ENCODE measurements around the gene ZDHHC3.

ZDHHC3 gene

GRCh38 chr3:44877333-44877732 lies 98.6 kb downstream of the ZDHHC3 start:
- Histone ChIP-seq H2AFZ (ENCODE audit: low read length) (no peak overlapping the region), H3K36me3 (replicated peaks; ENCODE audit: insufficient read depth, low read length) (no peaks in the 10 kb centered on the region), H3K9ac (ENCODE audit: low read length) (no peak overlapping the region), H3K4me2 (ENCODE audit: low read depth, low read length) (no peak overlapping the region), H4K20me1 (ENCODE audit: insufficient read depth, low read length) (no peaks in the 10 kb centered on the region), H3F3A (ENCODE audit: insufficient read depth, low read length) (no peaks in the 10 kb centered on the region), H3K9me2 (replicated peaks; ENCODE audit: insufficient read depth, low read length) (no peaks in the 10 kb centered on the region), H3K4me3 (ENCODE audit: low read length) (no peak overlapping the region), H3K9me3 (replicated peaks; ENCODE audit: insufficient read depth, low read length) (no peaks in the 10 kb centered on the region), H3K27me3 (replicated peaks; ENCODE audit: insufficient read depth, low read length) (no peaks in the 10 kb centered on the region), H3K27ac (ENCODE audit: low read length) (no peak overlapping the region), H3K4me1 (ENCODE audit: low read length) (no peaks in the 10 kb centered on the region), H3K79me2 (ENCODE audit: low read length) (no peaks in the 10 kb centered on the region)
- DNase-seq = no peak
- TF ChIP-seq CTCF (IDR thresholded peaks at IDR 0.05; ENCODE audit: low read length) = no peak
- no peak for TF ChIP-seq EZH2 (optimal IDR thresholded peaks at IDR 0.05; ENCODE audit: low read depth, low read length)
- TF ChIP-seq EZH2phosphoT487 (IDR thresholded peaks at IDR 0.05; ENCODE audit: low read length) = no peak

- Histone ChIP-seq H3K27ac (ENCODE audit: low read length) (no peak overlapping the region), H3K36me3 (replicated peaks; ENCODE audit: insufficient read depth, low read length) (no peaks in the 10 kb centered on the region), H3K9ac (ENCODE audit: low read length) (no peak overlapping the region), H3F3A (ENCODE audit: insufficient read depth, low read length) (no peaks in the 10 kb centered on the region), H3K79me2 (ENCODE audit: low read length) (no peaks in the 10 kb centered on the region), H2AFZ (ENCODE audit: low read length) (no peak overlapping the region), H4K20me1 (ENCODE audit: insufficient read depth, low read length) (no peaks in the 10 kb centered on the region), H3K4me2 (ENCODE audit: low read depth, low read length) (no peak overlapping the region), H3K27me3 (replicated peaks; ENCODE audit: insufficient read depth, low read length) (no peaks in the 10 kb centered on the region), H3K4me1 (ENCODE audit: low read length) (no peaks in the 10 kb centered on the region), H3K9me2 (replicated peaks; ENCODE audit: insufficient read depth, low read length) (no peaks in the 10 kb centered on the region), H3K4me3 (ENCODE audit: low read length) (no peak overlapping the region), H3K9me3 (replicated peaks; ENCODE audit: insufficient read depth, low read length) (no peaks in the 10 kb centered on the region)
- no peak for DNase-seq
- TF ChIP-seq CTCF (IDR thresholded peaks at IDR 0.05; ENCODE audit: low read length) (no peak), EZH2 (optimal IDR thresholded peaks at IDR 0.05; ENCODE audit: low read depth, low read length) (no peak), EZH2phosphoT487 (IDR thresholded peaks at IDR 0.05; ENCODE audit: low read length) (no peak)
Measured at GRCh38 chr3:44875596-44875995, 100.4 kb downstream of the ZDHHC3 start.
